Measurements from ENCODE around the gene AUP1.

Gene AUP1

GRCh38 chr2:74556831-74557370 is 27.4 kb upstream of the AUP1 start:
- no peak overlapping the region for H3K4me3 ChIP-seq (ENCODE audit: low read length)
- H3K36me3 ChIP-seq (ENCODE audit: control insufficient read depth, insufficient read depth, low read length), result no peaks in the 10 kb centered on the region
- H3K4me1 ChIP-seq (ENCODE audit: control insufficient read depth, insufficient read depth, low read length), result peaks cover 5% of the 10 kb centered on the region; the same call in 1 of the 2 replicates
- no CpG with 5 or more reads among the region's 6 CpGs for WGBS (ENCODE audit: insufficient coverage, insufficient read length)
- no peak overlapping the region for H3K27ac ChIP-seq (ENCODE audit: low read length)
- peaks cover 3% of the 10 kb centered on the region; the same call in 1 of the 2 replicates for H3K27me3 ChIP-seq (ENCODE audit: control insufficient read depth, insufficient read depth, low read length)
- DNase-seq (ENCODE audit: low read depth, low spot score), result no peak
- no peaks in the 10 kb centered on the region for H3K9me3 ChIP-seq (ENCODE audit: control insufficient read depth, insufficient read depth, low read length)

GRCh38 chr2:74556159-74556558 is 26.7 kb upstream of the AUP1 start:
- no peak overlapping the region for H3K4me3 ChIP-seq (ENCODE audit: low read length)
- H3K27ac ChIP-seq (ENCODE audit: low read length), result no peak overlapping the region
- H3K4me1 ChIP-seq (ENCODE audit: control insufficient read depth, insufficient read depth, low read length), result peaks cover 5% of the 10 kb centered on the region; the same call in 1 of the 2 replicates
- WGBS (ENCODE audit: insufficient coverage, insufficient read length), result no CpG with 5 or more reads among the region's 14 CpGs
- H3K36me3 ChIP-seq (ENCODE audit: control insufficient read depth, insufficient read depth, low read length), result no peaks in the 10 kb centered on the region
- H3K9me3 ChIP-seq (ENCODE audit: control insufficient read depth, insufficient read depth, low read length), result no peaks in the 10 kb centered on the region
- no peak for DNase-seq (ENCODE audit: low read depth, low spot score)
- H3K27me3 ChIP-seq (ENCODE audit: control insufficient read depth, insufficient read depth, low read length), result peaks cover 3% of the 10 kb centered on the region; the same call in 1 of the 2 replicates

- Histone ChIP-seq H3K36me3 (ENCODE audit: control insufficient read depth, insufficient read depth, low read length) (no peaks in the 10 kb centered on the region), H3K27ac (ENCODE audit: low read length) (no peak overlapping the region), H3K27me3 (ENCODE audit: control insufficient read depth, insufficient read depth, low read length) (peaks cover 3% of the 10 kb centered on the region; the same call in 1 of the 2 replicates), H3K4me1 (ENCODE audit: control insufficient read depth, insufficient read depth, low read length) (peaks cover 5% of the 10 kb centered on the region; the same call in 1 of the 2 replicates), H3K4me3 (ENCODE audit: low read length) (peak overlapping the region; percentile 80; the same call in 1 of the 2 replicates), H3K9me3 (ENCODE audit: control insufficient read depth, insufficient read depth, low read length) (no peaks in the 10 kb centered on the region)
- DNase-seq (ENCODE audit: low read depth, low spot score), result no peak
- WGBS (ENCODE audit: insufficient coverage, insufficient read length), result no CpG with 5 or more reads among the region's 17 CpGs
Observed at GRCh38 chr2:74555610-74556103, 26.2 kb upstream of the AUP1 start.

GRCh38 chr2:74554820-74555531 is 25.5 kb upstream of the AUP1 start:
- no peak overlapping the region for H3K27ac ChIP-seq (ENCODE audit: low read length)
- WGBS (ENCODE audit: insufficient coverage, insufficient read length), result no CpG with 5 or more reads among the region's 58 CpGs
- H3K9me3 ChIP-seq (ENCODE audit: control insufficient read depth, insufficient read depth, low read length), result no peaks in the 10 kb centered on the region
- peaks cover 4% of the 10 kb centered on the region; the same call in 1 of the 2 replicates for H3K4me1 ChIP-seq (ENCODE audit: control insufficient read depth, insufficient read depth, low read length)
- H3K4me3 ChIP-seq (ENCODE audit: low read length), result peak overlapping the region; percentile 80
- H3K36me3 ChIP-seq (ENCODE audit: control insufficient read depth, insufficient read depth, low read length), result no peaks in the 10 kb centered on the region
- no peak for DNase-seq (ENCODE audit: low read depth, low spot score)
- peaks cover 5% of the 10 kb centered on the region; the same call in 1 of the 2 replicates for H3K27me3 ChIP-seq (ENCODE audit: control insufficient read depth, insufficient read depth, low read length)

GRCh38 chr2:74553892-74554819 is 24.6 kb upstream of the AUP1 start, which contains the start of the genes DOK1 and LOXL3:
DOK1 (plus strand) TSS chr2:74554720; CDS start chr2:74554755, 35 bp downstream.
LOXL3 (minus strand) TSS chr2:74553942; CDS start chr2:74552634, 1,308 bp downstream.
- peak within 1 kb of the TSS; percentile 80 for H3K4me3 ChIP-seq (ENCODE audit: low read length)
- peaks cover 4% of the 10 kb centered on the region; the same call in 1 of the 2 replicates for H3K4me1 ChIP-seq (ENCODE audit: control insufficient read depth, insufficient read depth, low read length)
- WGBS (ENCODE audit: insufficient coverage, insufficient read length), result no CpG with 5 or more reads among the region's 73 CpGs
- no peaks in the 10 kb centered on the region for H3K36me3 ChIP-seq (ENCODE audit: control insufficient read depth, insufficient read depth, low read length)
- no peak for DNase-seq (ENCODE audit: low read depth, low spot score)
- no peaks in the 10 kb centered on the region for H3K9me3 ChIP-seq (ENCODE audit: control insufficient read depth, insufficient read depth, low read length)
- no peak within 1 kb of the TSS for H3K27ac ChIP-seq (ENCODE audit: low read length)
- H3K27me3 ChIP-seq (ENCODE audit: control insufficient read depth, insufficient read depth, low read length), result peaks cover 5% of the 10 kb centered on the region; the same call in 1 of the 2 replicates

GRCh38 chr2:74552914-74553811 is 23.7 kb upstream of the AUP1 start:
- Histone ChIP-seq H3K4me3 (ENCODE audit: low read length) (peak overlapping the region; percentile 80; the same call in 1 of the 2 replicates), H3K9me3 (ENCODE audit: control insufficient read depth, insufficient read depth, low read length) (no peaks in the 10 kb centered on the region), H3K36me3 (ENCODE audit: control insufficient read depth, insufficient read depth, low read length) (no peaks in the 10 kb centered on the region), H3K4me1 (ENCODE audit: control insufficient read depth, insufficient read depth, low read length) (peaks cover 4% of the 10 kb centered on the region), H3K27ac (ENCODE audit: low read length) (no peak overlapping the region), H3K27me3 (ENCODE audit: control insufficient read depth, insufficient read depth, low read length) (peaks cover 5% of the 10 kb centered on the region; the same call in 1 of the 2 replicates)
- DNase-seq (ENCODE audit: low read depth, low spot score), result no peak
- no CpG with 5 or more reads among the region's 27 CpGs for WGBS (ENCODE audit: insufficient coverage, insufficient read length)

GRCh38 chr2:74551942-74552913 is 22.7 kb upstream of the AUP1 start:
- Histone ChIP-seq H3K27ac (ENCODE audit: low read length) (no peak overlapping the region), H3K9me3 (ENCODE audit: control insufficient read depth, insufficient read depth, low read length) (no peaks in the 10 kb centered on the region), H3K36me3 (ENCODE audit: control insufficient read depth, insufficient read depth, low read length) (no peaks in the 10 kb centered on the region), H3K27me3 (ENCODE audit: control insufficient read depth, insufficient read depth, low read length) (peaks cover 7% of the 10 kb centered on the region; the same call in 1 of the 2 replicates), H3K4me3 (ENCODE audit: low read length) (no peak overlapping the region), H3K4me1 (ENCODE audit: control insufficient read depth, insufficient read depth, low read length) (peaks cover 4% of the 10 kb centered on the region)
- WGBS (ENCODE audit: insufficient coverage, insufficient read length), result no CpG with 5 or more reads among the region's 21 CpGs
- DNase-seq (ENCODE audit: low read depth, low spot score), result no peak

GRCh38 chr2:74551530-74551929 is 22.0 kb upstream of the AUP1 start:
- no peak for DNase-seq (ENCODE audit: low read depth, low spot score)
- Histone ChIP-seq H3K36me3 (ENCODE audit: control insufficient read depth, insufficient read depth, low read length) (no peaks in the 10 kb centered on the region), H3K27me3 (ENCODE audit: control insufficient read depth, insufficient read depth, low read length) (peaks cover 7% of the 10 kb centered on the region; the same call in 1 of the 2 replicates), H3K4me3 (ENCODE audit: low read length) (no peak overlapping the region), H3K27ac (ENCODE audit: low read length) (no peak overlapping the region), H3K4me1 (ENCODE audit: control insufficient read depth, insufficient read depth, low read length) (peaks cover 4% of the 10 kb centered on the region), H3K9me3 (ENCODE audit: control insufficient read depth, insufficient read depth, low read length) (no peaks in the 10 kb centered on the region)
